Osteocyte (in vitro differentiated cells): ENCODE measurements around the gene ZNF280D. TPM values are rescaled to one million over a fixed set of nuclear protein-coding genes. Genes with fewer than 3 reads are reported as not detected.

Experiments used
- DNase-seq: peaks from one replicate; pipeline ENCODE4 v3.0.0; 2021; ENCODE audit warnings: mixed read lengths; ENCODE audit not compliant: unreplicated experiment; ENCODE audit errors: extremely low spot score
- H3K27ac Mint-ChIP-seq: one replicate; pipeline ENCODE4 v1.8.0; 2021; ENCODE audit warnings: mild to moderate bottlenecking, mixed read lengths; ENCODE audit not compliant: unreplicated experiment
- H3K27me3 Mint-ChIP-seq: one replicate; pipeline ENCODE4 v1.8.0; 2021; ENCODE audit warnings: mixed read lengths; ENCODE audit not compliant: unreplicated experiment
- H3K36me3 Mint-ChIP-seq: one replicate; pipeline ENCODE4 v1.8.0; 2021; ENCODE audit warnings: mixed read lengths; ENCODE audit not compliant: unreplicated experiment
- H3K4me1 Mint-ChIP-seq: one replicate; pipeline ENCODE4 v1.8.0; 2021; ENCODE audit warnings: mixed read lengths; ENCODE audit not compliant: unreplicated experiment
- H3K4me3 Mint-ChIP-seq: one replicate; pipeline ENCODE4 v1.8.0; 2021; ENCODE audit warnings: mild to moderate bottlenecking, moderate library complexity, mixed read lengths; ENCODE audit not compliant: unreplicated experiment
- H3K9me3 Mint-ChIP-seq: one replicate; pipeline ENCODE4 v1.8.0; 2021; ENCODE audit warnings: mixed read lengths; ENCODE audit not compliant: unreplicated experiment
- total RNA-seq: library from RNA; stranded (reverse); gene quantifications from 2 replicates; pipeline ENCODE4 v1.2.1, GENCODE V29; 2021
- TF ChIP-seq, protein P1 (sequence below): fragments of 200-600 bp; sonication (generic); IDR thresholded peaks from 2 replicates; pipeline ENCODE4 v1.5.0; 2021; ENCODE audit warnings: antibody characterized with exemption, mild to moderate bottlenecking, moderate library complexity

Gene ZNF280D
- total RNA-seq, 1 donor from 2014 or later, result 16.1 TPM

DNA sequence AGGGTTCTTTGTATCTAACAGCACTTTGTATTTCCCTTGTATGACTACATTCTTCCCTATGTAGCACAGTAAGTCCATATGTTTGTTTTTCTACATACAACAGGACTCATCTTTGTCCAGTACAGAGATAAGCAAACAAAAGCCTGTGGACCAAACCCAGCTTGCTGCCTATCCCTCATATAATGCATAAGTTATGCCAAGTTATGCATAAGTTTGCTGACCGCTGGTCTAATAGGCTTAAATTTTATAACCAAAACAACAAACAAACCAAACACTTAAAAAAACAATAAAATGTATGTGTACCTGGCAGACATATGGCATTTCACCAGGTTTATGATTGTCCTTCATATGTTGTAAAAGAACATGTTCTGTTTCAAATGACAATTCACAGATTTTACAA is 56.0 kb downstream of the ZNF280D start:
- Mint-ChIP-seq H3K27ac (no peak overlapping the region), H3K36me3 (peaks cover 9% of the 10 kb centered on the region), H3K9me3 (no peaks in the 10 kb centered on the region), H3K27me3 (no peaks in the 10 kb centered on the region), H3K4me3 (no peak overlapping the region), H3K4me1 (no peaks in the 10 kb centered on the region)
- TF ChIP-seq, protein P1, sequence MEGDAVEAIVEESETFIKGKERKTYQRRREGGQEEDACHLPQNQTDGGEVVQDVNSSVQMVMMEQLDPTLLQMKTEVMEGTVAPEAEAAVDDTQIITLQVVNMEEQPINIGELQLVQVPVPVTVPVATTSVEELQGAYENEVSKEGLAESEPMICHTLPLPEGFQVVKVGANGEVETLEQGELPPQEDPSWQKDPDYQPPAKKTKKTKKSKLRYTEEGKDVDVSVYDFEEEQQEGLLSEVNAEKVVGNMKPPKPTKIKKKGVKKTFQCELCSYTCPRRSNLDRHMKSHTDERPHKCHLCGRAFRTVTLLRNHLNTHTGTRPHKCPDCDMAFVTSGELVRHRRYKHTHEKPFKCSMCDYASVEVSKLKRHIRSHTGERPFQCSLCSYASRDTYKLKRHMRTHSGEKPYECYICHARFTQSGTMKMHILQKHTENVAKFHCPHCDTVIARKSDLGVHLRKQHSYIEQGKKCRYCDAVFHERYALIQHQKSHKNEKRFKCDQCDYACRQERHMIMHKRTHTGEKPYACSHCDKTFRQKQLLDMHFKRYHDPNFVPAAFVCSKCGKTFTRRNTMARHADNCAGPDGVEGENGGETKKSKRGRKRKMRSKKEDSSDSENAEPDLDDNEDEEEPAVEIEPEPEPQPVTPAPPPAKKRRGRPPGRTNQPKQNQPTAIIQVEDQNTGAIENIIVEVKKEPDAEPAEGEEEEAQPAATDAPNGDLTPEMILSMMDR, result no peak
- DNase-seq, result no peak

DNA sequence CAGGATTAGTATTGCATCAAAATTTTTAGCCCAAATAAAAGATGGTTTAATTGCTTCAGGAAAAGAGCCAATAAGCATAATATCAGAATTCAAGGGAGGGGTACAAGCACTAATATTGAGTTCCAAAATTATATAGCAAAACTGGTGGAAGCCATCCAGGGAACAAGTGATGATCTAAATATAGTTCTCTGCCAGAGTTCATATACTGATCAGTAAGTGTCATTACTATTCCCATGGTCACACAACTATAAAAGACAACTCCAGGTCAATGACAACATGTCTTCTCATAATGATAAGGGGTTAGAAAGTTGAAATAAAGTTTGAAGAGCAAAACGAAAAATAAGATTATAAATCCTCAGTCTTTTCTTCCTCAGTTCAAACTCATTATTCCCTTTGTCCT is 57.4 kb downstream of the ZNF280D start:
- H3K4me1 Mint-ChIP-seq, result no peaks in the 10 kb centered on the region
- no peak overlapping the region for H3K27ac Mint-ChIP-seq
- TF ChIP-seq, protein P1, result no peak

DNA sequence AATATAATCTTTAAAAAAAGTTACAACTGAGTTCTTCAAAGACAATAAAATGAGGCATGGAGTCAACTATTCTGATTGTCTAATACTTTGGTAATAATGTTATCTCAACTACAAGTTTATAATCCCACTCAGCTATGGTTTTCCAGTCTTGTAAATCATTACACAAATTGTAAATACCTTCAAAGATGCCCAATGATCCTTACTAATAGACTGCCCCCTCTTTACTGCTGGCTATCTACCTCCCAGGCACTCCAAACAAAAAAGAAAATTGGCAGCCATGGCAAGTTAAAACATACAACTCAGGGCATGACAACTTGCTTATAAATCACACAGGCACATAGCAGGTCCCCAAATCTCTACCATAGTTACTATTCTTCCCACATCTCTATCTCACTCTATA is 58.5 kb downstream of the ZNF280D start:
- DNase-seq, result no peak
- H3K36me3 Mint-ChIP-seq, result peaks cover 11% of the 10 kb centered on the region
- TF ChIP-seq, protein P1, result no peak
- no peaks in the 10 kb centered on the region for H3K4me1 Mint-ChIP-seq
- no peaks in the 10 kb centered on the region for H3K9me3 Mint-ChIP-seq
- H3K4me3 Mint-ChIP-seq, result no peak overlapping the region
- H3K27ac Mint-ChIP-seq, result no peak overlapping the region
- H3K27me3 Mint-ChIP-seq, result no peaks in the 10 kb centered on the region

More for the DNA sequence above, 57.4 kb downstream of the ZNF280D start:
- H3K27me3 Mint-ChIP-seq, result no peaks in the 10 kb centered on the region
- no peak for DNase-seq
- H3K36me3 Mint-ChIP-seq, result peaks cover 10% of the 10 kb centered on the region
- no peaks in the 10 kb centered on the region for H3K9me3 Mint-ChIP-seq
- no peak overlapping the region for H3K4me3 Mint-ChIP-seq

DNA sequence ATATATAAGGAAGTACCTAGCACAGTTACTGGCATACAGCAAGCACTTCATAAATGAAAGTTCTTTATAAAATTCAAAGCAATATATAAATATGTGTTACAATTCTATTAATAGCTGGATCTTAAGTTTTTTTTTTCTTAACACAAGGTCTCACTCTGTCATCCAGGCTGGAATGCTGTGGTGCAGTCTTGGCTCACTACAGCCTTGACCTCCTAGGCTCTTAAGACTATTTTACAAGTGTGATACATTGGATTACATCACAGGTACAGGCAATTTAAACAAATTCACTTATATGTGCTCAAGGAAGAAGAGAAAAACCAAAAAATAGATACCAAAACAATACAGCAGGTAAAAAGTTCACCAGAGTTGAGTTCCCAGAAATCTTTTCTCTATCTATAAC is 60.6 kb downstream of the ZNF280D start:
- H3K4me3 Mint-ChIP-seq, result no peak overlapping the region

DNA sequence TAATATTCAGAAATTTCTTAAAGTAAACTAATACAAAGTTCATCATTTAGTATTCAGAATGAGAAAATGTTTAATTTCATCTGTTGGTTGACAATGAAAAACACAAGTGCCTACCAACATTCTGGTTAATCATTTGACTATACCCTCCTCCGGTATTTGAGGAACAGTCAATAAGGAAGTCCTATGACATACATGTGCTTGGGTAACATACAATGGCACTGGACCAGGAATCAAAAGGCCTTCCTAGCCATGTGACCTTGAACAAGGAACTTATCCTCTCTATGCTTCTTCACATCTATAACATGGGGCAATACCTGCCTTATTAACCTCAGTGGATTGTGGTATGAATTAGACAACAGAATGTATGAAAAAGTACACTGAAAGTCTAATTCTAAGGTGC is 65.8 kb downstream of the ZNF280D start:
- TF ChIP-seq, protein P1, result no peak
- Mint-ChIP-seq H3K36me3 (peaks cover 26% of the 10 kb centered on the region), H3K4me3 (no peak overlapping the region), H3K4me1 (no peaks in the 10 kb centered on the region), H3K27ac (no peak overlapping the region), H3K27me3 (no peaks in the 10 kb centered on the region), H3K9me3 (no peaks in the 10 kb centered on the region)
- DNase-seq, result no peak

More for the DNA sequence above, 60.6 kb downstream of the ZNF280D start:
- TF ChIP-seq, protein P1, result no peak
- Mint-ChIP-seq H3K27me3 (no peaks in the 10 kb centered on the region), H3K9me3 (no peaks in the 10 kb centered on the region), H3K36me3 (peaks cover 11% of the 10 kb centered on the region), H3K27ac (no peak overlapping the region), H3K4me1 (no peaks in the 10 kb centered on the region)
- no peak for DNase-seq
